ENCODE results near the gene CDK7.

- TF ChIP-seq CTCF (IDR thresholded peaks at IDR 0.05), result no peak
- no peak for TF ChIP-seq EP300 (IDR thresholded peaks at IDR 0.05)
- no peak for TF ChIP-seq POLR2A (IDR thresholded peaks at IDR 0.05; ENCODE audit: low read depth)
- TF ChIP-seq POLR2AphosphoS5 (IDR thresholded peaks at IDR 0.05), result no peak
Measured at GRCh38 chr5:69242215-69242927, 7.7 kb downstream of the CDK7 start.
